AG10803 (cell line): ENCODE measurements around the gene APOB.

Experiments
- DNase-seq: peaks from one replicate; pipeline ENCODE4 v3.0.0; 2010; ENCODE audit warnings: low read depth
- H3K4me3 ChIP-seq: 2 replicates; pipeline ENCODE4 v1.5.1; 2011; ENCODE audit warnings: mild to moderate bottlenecking, low read length, control low read depth
- CTCF ChIP-seq: conservative IDR thresholded peaks from 2 replicates; pipeline ENCODE4 v1.5.1; 2011; ENCODE audit warnings: mild to moderate bottlenecking, low read length, control low read depth, inconsistent platforms

The APOB gene

GRCh38 chr2:21035974-21036707 is 7.7 kb downstream of the APOB start:
- DNase-seq, result no peak
- H3K4me3 ChIP-seq, result no peak overlapping the region
- no peak for TF ChIP-seq CTCF

GRCh38 chr2:21035282-21035973 is 8.4 kb downstream of the APOB start:
- TF ChIP-seq CTCF, result no peak
- no peak for DNase-seq
- no peak overlapping the region for H3K4me3 ChIP-seq

- DNase-seq, result no peak
- TF ChIP-seq CTCF, result no peak
- H3K4me3 ChIP-seq, result no peak overlapping the region
Measured at GRCh38 chr2:21034972-21035279, 8.9 kb downstream of the APOB start.

- no peak overlapping the region for H3K4me3 ChIP-seq
- TF ChIP-seq CTCF, result no peak
- DNase-seq, result no peak
Measured at GRCh38 chr2:21034156-21034971, 9.5 kb downstream of the APOB start.

GRCh38 chr2:21033237-21034155 is 10.4 kb downstream of the APOB start:
- no peak for TF ChIP-seq CTCF
- DNase-seq, result no peak
- no peak overlapping the region for H3K4me3 ChIP-seq

GRCh38 chr2:21032338-21033236 is 11.3 kb downstream of the APOB start:
- no peak for TF ChIP-seq CTCF
- no peak for DNase-seq
- H3K4me3 ChIP-seq, result no peak overlapping the region
